HepG2 (cell line): Measurements from ENCODE around the gene PAQR7. TPM values are rescaled to one million over a fixed set of nuclear protein-coding genes. Genes with fewer than 3 reads are reported as not detected.
A peak's percentile ranks its signal among the peaks of the same experiment; 100 is the strongest.

Experiments
- AHDC1 ChIP-seq: sonication (generic); formaldehyde crosslinking; IDR thresholded peaks from 2 replicates; pipeline ENCODE4 v1.5.1; 2020; ENCODE audit warnings: mild to moderate bottlenecking, missing genetic modification reagents, borderline replicate concordance
- HINFP ChIP-seq: sonication (generic); formaldehyde crosslinking; IDR thresholded peaks from 2 replicates; pipeline ENCODE4 v1.4.0; 2020; ENCODE audit warnings: low read depth, mild to moderate bottlenecking, missing genetic modification reagents
- JUNB ChIP-seq: sonication (generic); formaldehyde crosslinking; IDR thresholded peaks from 2 replicates; pipeline ENCODE4 v1.8.0; 2022; ENCODE audit warnings: missing genetic modification reagents, mild to moderate bottlenecking, borderline replicate concordance
- SALL2 ChIP-seq: sonication (generic); formaldehyde crosslinking; IDR thresholded peaks from 2 replicates; pipeline ENCODE4 v1.8.1; 2023; ENCODE audit warnings: mild to moderate bottlenecking, missing genetic modification reagents, inconsistent platforms
- SOX6 ChIP-seq, 2 experiments: fragments of 450-650 bp in 1 of 2; sonication (generic) in 1 of 2; formaldehyde crosslinking in 1 of 2; IDR thresholded peaks; 2 replicates each; pipeline versions ENCODE4 v1.4.0 to v1.6.1; 2017 to 2020; ENCODE audit warnings: antibody characterized with exemption in 1 of 2, mild to moderate bottlenecking in 1 of 2, missing genetic modification reagents in 1 of 2
- SSRP1 ChIP-seq: IDR thresholded peaks from 2 replicates; pipeline ENCODE4 v1.6.1; 2016; ENCODE audit warnings: control low read depth
- YY1 ChIP-seq: IDR thresholded peaks from 2 replicates; pipeline ENCODE4 v1.6.1; 2011; ENCODE audit warnings: low read length, low read depth, moderate library complexity, mild to moderate bottlenecking; ENCODE audit not compliant: insufficient read depth, insufficient replicate concordance
- ZNF672 ChIP-seq: sonication (generic); formaldehyde crosslinking; IDR thresholded peaks from 2 replicates; pipeline ENCODE4 v1.8.1; 2022; ENCODE audit warnings: missing genetic modification reagents
- ZNF687 ChIP-seq: sonication (generic); formaldehyde crosslinking; IDR thresholded peaks from 2 replicates; pipeline ENCODE4 v1.5.1; 2020; ENCODE audit warnings: mild to moderate bottlenecking, missing genetic modification reagents, moderate library complexity
- polyA plus RNA-seq, 8 experiments: library from polyadenylated mRNA; depleted of rRNA in 3 of 8; stranded (reverse) in 7 of 8; unstranded in 1 of 8; fragments of >200 nt; fragmentation: Illumina TruSeq in 4 of 8; extraction: Trizol in 4 of 8; gene quantifications; 2 replicates each; pipeline versions ENCODE4 v1.2.1 to v1.2.3, GENCODE V29; 2011 to 2016; ENCODE audit warnings: low read depth in 4 of 8, missing spikeins in 1 of 8, mixed read lengths in 1 of 8; ENCODE audit not compliant: insufficient read depth in 1 of 8
- total RNA-seq, 5 experiments: library from RNA; depleted of rRNA; stranded (reverse); fragments of >200 nt; fragmentation: Illumina TruSeq; extraction: Trizol; gene quantifications; 2 replicates each; pipeline ENCODE4 v1.2.3, GENCODE V29; 2016; ENCODE audit warnings: low read depth in 1 of 5
- TF ChIP-seq, protein P1 (sequence below): sonication (generic); formaldehyde crosslinking; IDR thresholded peaks from 2 replicates; pipeline ENCODE4 v1.4.0; 2020; ENCODE audit warnings: missing genetic modification reagents
- TF ChIP-seq, protein P2 (sequence below): sonication (generic); formaldehyde crosslinking; IDR thresholded peaks from 2 replicates; pipeline ENCODE4 v1.9.0; 2021; ENCODE audit warnings: missing genetic modification reagents, borderline replicate concordance

PAQR7 gene
- total and polyA plus RNA-seq, 2 of the 13 experiments (the other 11 are each of a cell fraction or from before 2014, with no cell fraction given), result 13.2 to 16.6 TPM

GRCh38 chr1:25869909-25870606, 5.5 kb downstream of the PAQR7 start (continued):
- TF ChIP-seq AHDC1 (CRISPR knock-in tag) (no peak), HINFP (CRISPR knock-in tag) (no peak), JUNB (CRISPR knock-in tag) (no peak), SALL2 (CRISPR knock-in tag) (no peak), ZNF672 (CRISPR knock-in tag) (no peak), SOX6 (IDR thresholded peaks at IDR 0.05) (no peak), SOX6 (CRISPR knock-in tag; IDR thresholded peaks at IDR 0.05) (no peak), YY1 (no peak), SSRP1 (CRISPR knock-in tag) (0 out of 2 replicates have a peak, but pooled peaks have one; percentile 5), ZNF687 (CRISPR knock-in tag) (peak; percentile 68)
- TF ChIP-seq, protein P1, sequence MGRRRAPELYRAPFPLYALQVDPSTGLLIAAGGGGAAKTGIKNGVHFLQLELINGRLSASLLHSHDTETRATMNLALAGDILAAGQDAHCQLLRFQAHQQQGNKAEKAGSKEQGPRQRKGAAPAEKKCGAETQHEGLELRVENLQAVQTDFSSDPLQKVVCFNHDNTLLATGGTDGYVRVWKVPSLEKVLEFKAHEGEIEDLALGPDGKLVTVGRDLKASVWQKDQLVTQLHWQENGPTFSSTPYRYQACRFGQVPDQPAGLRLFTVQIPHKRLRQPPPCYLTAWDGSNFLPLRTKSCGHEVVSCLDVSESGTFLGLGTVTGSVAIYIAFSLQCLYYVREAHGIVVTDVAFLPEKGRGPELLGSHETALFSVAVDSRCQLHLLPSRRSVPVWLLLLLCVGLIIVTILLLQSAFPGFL (CRISPR knock-in tag), result no peak
- TF ChIP-seq, protein P2, sequence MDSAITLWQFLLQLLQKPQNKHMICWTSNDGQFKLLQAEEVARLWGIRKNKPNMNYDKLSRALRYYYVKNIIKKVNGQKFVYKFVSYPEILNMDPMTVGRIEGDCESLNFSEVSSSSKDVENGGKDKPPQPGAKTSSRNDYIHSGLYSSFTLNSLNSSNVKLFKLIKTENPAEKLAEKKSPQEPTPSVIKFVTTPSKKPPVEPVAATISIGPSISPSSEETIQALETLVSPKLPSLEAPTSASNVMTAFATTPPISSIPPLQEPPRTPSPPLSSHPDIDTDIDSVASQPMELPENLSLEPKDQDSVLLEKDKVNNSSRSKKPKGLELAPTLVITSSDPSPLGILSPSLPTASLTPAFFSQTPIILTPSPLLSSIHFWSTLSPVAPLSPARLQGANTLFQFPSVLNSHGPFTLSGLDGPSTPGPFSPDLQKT (CRISPR knock-in tag), result no peak
